NCI-H446 (cell line): Measurements from ENCODE around the gene RASA3.

Experiments
- DNase-seq, 2 experiments: peaks; one replicate each; lab custom pipeline; 2025; lab: John Stamatoyannopoulos, UW

RASA3 gene

DNA sequence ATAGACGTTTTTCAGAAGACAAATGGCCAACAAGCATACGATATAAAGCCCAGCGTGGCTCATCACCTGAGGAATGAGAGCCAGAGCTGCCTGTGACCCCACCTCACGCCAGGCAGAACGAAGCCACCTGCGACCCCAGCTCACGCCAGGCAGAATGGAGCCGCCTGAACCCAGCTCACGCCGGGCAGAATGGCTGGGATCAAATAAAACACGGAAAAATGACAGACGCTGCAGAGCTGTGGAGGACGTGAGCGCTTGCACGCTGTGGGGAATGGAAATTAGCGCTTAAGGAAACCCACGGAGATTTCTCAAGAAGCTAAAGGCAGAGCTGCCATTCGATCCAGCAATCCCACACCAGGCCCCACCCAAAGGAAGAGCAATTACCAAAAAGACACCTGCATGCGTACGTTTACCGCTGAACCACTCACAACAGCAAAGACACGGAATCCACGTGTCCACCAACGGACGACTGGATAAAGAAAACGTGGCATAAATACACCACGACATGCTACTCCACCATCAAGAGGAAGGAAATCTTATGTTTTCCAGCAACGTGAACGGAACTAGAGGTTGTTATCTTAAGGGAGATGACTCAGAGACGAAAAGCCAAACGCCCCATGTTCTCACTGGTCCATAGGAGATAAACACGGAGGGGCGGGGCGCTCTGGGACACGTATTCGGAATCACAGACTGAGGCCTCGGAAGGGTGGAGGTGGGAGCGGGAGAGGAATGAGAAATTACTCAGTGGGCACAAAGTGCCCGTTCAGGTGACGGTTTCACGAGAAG lies 127.8 kb downstream of the RASA3 start:
- no peak for DNase-seq

DNA sequence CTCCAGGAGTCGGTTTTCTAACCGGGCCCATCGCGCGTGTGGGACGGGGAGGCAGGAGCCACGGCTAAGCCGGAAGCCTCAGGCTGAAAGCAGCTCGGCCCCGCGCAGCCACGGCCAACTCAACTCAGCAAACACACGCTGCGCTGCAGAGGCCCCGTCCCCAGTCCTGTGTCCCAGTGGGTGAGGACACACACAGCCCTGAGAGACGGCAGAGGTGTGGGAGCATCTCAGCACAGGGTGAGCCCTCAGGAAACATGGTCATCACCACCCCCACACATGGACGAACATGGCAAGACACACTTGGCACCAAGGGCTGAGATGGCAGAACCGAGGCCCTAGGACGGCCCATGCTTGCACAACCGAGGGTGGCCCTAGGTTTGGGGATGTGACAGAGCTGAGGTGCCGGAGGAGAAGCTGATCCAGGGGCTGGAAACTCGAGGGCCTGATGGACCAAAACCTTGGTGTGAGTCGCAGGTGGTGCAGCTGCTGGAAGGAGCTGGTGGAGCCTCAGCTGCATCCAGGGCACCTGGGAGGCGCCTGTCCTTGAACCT lies 129.6 kb downstream of the RASA3 start:
- DNase-seq, result no peak

DNA sequence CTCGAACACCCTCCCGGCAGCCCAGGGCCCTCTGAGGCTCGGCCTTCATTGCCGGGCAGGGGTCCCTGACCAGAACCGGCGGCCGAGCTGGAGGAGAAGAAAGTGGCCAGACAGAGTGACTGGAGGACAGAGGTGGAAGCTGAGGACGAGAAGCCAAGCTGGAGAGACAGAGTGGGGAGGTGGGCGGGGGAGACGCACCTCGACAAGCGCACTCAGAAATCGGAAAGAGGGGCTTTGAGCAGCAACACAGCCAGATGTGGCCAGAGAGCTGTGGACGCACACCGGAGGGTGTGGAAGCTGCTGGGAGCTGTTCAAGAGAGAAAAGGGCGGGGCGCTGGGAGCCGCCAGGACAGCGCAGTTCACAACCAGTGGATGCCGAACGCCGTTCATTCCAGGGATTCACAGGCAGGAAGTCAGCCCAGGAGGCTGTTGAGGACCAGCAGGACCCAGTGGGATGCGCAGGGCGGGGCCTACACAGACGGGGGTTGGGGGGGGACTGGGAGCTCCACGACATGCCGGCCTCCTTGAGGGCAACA lies 130.3 kb downstream of the RASA3 start:
- DNase-seq, result no peak

DNA sequence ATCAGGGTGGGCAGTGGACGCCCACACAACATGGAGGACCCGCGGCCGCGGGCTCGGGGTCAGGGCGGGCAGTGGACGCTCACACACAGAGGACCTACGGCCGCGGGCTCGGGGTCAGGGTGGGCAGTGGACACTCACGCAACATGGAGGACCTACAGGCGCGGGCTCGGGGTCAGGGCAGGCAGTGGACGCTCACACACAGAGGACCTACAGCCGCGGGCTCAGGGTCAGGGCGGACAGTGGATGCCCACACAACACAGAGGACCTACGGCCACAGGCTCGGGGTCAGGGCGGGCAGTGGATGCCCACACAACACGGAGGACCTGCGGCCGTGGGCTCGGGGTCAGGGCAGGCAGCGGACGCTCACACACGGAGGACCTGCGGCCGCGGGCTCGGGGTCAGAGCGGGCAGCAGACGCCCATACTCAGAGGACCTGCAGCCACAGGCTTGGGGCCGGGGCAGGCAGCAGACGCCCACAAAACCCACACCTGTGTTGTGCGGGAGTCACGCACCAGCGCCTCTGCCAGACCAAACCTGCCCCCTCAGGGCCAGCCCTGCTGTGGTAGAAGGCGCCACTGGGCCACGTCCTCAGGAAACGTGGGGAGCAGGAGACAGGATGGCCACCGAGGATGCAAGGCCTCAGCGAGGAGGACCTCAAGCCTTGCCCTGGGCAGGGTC lies 131.0 kb downstream of the RASA3 start:
- DNase-seq, result no peak

DNA sequence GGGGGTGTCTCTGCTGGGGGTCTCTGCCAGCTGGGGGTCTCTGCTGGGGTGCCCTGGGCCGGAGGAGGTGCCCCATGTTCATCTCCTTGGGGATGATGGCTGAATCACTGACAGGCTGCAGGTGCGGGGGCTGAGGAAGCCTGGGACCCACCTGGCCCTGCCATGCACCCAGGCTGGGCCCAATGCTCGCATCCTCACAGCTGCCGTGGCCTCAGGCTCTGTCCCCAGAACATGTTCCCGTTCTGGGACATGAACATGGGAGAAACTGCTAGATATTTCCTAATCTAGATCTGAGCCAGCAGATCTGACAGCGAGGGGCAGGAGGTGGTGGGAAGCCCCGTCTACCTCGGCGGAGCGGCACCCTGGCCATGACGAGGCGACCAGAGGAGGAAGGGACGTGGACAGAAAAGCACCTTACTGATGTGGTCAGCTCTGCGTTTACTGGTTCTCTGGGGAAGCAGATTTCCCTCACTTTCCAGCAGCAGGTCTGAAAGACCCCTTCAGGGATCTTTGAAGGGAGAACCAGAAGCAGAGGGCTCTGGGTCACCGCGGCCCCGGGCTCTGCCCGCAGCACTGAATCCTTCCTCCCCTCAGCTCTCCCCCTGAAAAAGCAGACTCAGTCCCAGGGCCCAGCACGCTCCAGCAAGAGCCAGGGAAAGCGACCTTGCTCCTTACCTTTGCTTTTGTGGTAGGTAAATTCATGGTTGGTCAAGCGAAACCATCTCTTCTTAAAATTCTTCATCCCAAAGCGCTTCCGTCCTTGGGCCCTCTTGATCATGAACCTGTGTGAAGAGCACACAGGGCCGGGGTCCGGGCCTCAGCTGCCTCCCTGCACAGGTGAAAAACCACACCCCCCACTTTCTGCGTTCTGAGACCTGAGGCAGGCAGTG lies 132.0 kb downstream of the RASA3 start:
- no peak for DNase-seq

DNA sequence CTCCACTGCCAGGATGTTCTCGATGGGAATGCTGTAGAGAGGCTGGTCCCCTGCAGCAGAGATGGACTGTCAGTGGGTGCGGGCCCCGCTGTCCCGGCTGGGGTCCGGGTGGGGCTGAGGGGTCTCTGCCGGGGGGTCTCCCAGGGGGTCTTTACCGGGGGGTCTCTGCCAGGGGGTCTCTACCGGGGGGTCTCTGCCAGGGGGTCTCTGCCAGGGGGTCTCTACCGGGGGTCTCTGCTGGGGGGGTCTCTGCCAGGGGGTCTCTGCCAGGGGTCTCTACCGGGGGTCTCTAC lies 132.9 kb downstream of the RASA3 start:
- DNase-seq, result no peak

DNA sequence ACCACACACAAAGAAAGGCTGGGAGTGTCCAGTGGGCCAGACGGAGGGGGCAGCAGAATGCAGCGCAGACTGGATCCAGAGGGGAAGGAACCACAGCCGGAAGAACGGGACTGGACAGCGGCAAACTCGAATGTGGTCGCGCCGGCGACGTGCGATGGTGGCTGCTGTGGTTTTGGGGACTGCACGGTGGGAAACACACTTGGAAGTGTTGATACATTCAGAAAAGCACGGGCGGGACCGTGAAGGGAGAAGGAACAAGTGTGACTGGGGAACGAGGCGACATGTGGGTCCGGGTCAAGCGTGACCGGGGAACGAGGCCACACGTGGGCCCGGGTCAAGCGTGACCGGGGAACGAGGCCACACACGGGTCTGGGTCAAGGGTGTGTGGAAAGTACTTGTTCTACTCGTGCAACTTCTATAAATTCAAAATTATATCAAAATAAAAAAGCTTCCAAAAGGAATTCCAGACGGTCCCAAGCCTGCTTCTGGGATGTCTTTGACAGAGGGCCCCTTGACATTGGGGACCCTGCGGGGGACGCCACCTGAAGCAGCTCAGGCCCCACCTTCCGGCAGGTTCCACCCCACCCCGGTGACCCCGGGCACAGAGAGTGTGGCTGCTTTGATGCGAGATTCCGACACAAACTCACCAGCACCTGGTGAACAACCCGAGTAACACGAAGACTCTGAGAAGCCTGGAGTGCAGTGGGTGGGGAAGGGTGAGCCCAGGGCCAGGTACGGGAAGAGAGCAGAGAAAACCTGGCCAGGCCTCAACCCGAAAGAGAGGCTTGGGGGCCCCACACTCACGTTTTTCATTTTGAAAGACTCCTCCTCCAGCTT lies 133.4 kb downstream of the RASA3 start:
- no peak for DNase-seq

DNA sequence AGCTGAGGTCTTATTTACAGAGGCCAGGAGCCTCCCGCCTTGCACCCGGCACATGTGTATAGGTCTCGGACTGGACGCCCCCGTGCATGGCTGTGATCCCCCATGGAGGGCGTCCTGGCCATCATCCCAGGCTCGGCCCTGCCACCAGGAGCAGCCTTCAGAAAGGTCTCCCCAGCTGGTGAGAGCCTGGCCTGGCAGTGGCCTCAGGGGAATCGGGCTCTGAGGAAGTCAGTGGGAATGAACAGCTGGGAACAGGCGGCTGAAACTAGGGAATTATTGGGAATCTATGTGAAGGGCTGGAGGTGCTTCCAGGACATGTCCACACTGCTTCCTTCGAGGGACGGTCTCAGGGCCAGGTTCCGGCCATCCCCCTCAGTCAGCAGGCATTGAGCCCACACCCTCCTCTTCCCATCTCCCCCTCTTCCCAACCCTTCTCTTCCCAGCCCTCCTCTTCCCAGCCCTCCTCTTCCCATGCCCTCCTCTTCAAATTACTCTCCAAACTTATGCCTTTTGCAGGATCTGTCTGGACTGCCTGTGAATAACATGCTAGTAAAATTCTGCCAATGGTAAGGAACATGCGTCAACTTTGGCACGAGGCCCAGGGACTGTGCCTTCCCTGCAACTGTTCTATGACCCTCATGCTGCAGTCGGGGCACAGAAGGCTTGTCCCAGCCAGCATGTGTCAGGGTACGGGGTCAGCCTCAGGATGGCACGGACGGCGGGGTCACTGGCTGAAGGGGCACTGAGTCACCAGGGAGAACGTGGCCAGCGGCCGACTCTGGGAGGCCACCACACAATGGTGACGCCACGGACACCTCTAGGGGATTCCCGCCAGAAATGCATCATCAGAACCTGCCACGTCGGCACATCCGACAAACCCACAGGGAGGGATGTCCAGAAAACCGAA lies 134.3 kb downstream of the RASA3 start:
- no peak for DNase-seq

DNA sequence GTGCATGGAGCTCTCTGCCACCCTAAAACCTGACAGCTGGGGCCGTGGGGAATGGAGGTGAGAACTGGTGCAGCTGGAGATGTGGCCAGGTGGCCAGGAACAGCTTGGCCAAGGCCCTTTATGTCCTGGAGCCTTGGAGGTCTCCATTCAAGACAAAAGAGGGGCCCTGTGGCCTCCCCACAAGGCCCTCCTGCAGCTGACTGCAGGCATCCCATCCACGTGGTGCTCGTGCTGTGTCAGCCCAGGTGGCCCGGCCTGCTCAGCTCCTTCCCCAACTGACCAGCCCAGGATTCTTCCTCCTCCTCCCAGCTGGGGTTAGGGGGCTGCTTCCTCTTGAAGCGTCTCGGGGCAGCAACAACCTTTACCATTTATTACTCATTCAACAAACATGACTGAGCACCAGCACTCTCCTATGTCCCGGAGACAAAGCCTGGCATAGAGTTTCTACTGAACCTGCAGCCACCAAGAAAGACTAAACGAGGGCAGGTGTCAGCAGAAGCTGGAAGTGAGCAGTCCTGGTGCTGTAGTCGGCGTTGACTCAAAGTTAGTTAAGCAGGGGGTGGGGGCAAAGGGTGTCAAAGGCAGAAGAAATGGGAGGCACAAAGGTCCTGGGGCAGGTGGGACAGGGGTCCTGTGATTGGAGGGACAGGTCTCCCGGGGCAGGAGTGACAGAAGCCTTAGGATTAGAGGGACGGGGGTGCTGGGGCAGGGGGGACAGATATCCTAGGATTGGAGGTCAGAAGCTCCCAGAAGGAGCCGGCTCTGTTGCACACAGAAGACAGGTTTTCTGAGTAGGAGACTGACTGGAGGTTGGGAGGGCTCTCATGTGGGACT lies 135.3 kb downstream of the RASA3 start:
- DNase-seq, result no peak

DNA sequence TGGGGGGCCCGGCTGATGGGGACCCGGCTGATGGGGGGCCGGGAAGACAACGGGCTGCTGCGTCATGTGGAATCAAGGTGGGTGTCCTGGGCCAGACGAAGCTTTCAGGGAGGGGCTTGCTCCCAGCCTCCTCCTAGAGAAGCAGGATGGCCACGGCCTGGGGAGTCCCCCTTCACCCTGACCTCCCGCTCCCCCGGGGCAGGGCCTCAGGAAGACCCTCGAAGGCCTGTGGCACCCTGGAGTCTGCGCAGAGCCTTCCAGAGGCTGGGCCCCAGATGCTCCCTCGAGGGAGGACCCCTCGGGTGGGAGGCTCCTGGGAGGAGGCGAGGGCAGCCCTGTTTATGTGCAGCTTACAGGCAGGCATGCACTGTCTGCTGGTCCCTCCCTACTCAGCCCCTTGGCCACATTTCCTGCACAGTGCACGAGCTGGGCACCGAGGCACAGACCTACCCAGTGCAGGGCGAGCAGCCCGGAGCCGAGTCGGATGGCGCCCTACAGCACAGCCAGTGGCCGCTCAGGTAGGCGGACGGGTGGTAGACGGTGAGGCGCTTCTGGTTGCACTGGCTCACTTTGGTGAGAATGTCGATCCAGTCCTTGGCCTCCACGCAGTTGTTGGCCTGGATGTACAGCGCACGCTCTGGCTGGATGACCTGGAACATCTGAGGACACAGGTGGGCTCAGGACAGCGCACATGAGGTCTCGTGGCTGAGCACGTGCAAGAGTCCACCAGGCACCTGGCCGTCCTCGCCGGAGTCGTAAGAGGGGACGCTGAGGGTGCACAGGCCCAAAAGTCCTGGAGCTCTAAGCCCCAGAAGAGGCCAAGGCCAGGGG lies 136.1 kb downstream of the RASA3 start:
- DNase-seq, result no peak

DNA sequence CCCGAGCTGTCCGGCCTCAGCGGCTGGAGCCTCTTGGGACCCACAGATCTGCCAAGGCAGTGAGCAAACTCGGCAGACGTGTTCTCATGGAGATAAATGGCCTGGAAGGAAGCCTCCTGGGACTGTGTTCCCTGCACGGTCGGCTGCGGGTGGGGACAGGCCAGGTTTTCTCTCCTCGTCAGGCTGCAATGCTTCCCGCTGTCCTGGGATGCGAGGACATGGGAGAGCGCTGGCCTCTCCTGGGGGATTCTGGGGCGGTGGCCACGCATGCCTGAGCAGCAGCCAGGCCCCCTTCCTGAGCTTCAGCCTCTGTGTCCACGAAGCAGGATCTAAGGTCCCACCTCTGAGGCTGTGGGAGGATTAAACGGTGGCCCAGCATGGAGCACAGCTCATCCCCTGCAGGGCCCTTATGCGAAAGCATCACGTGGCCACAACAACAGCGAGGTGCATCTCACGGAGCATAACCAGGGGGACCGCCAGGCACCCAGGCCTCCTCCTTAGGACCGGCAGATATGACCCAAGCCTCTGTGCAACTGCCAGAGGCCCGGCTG lies 137.3 kb downstream of the RASA3 start:
- no peak for DNase-seq

DNA sequence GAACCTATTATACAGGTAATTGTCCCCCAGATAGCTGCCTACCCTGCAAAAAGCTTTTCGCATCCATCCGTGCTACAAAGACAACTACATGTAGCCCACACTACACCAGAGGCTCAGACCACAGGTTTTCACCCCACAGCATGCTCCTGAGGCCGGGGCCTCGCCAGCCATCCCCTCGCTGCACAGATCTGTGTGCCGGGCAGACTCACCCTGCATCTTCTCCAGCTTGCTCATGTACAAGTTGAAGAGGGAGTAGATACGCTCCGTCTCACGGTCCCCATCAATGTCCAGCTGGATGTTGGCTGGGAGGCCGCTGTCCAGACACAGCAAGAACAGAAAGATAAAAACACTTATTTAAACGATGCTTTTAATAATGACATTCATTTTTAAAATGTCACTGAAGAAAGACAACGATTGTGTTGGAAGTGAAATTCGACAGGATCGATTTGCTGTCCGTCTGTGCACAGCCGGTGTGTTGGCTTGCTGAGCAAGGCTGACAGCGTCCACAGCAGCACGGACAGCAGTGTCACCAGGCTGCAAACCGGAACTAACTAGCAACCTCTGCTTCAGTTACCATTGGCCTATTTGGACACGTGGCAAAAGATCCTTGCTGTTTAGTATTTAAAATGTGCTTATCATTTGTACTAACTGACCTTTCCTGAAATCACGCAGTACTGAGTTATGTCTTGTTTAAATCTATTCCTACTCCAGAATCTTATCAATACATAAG lies 140.0 kb downstream of the RASA3 start:
- no peak for DNase-seq

DNA sequence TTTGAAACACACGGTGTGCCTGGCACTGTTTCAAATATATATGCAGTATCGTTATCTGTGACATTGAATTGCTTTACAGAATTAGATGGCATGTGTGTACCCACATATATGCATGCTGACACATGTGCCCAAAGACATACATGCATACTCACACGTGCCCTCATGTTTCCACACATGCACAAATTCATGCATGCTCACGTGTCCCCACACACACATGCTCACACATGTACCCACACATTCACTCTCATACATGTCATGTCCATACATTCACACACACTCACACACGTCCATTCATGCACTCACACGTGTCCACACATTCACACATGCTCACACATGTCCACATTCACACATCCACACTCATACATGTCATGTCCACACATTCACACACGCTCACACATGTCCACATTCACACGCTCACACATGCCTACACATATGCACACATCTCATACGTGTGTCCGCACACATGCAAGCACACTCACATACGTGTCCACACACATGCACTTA lies 140.7 kb downstream of the RASA3 start:
- DNase-seq, result no peak

DNA sequence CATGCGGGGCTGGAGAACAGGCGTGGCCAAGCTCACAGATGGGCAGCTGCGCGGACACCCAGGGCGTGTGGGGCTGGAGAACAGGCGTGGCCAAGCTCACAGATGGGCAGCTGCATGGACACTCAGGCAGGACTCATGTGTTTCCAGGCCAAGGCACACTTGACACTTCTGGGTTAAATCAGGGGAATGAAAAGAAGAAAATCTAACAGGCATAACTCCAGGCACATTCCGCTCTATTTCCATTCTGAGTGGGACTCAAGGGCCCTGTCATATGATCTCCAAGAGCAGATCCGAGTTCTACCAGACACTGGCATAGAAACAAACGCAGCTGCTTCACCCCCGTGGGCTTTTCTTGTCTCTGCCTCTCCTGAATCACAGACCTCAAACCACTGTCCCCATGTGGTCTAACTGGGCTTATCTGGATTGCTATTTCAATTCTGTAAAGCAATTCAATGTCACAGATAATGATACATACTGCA lies 141.2 kb downstream of the RASA3 start:
- no peak for DNase-seq

DNA sequence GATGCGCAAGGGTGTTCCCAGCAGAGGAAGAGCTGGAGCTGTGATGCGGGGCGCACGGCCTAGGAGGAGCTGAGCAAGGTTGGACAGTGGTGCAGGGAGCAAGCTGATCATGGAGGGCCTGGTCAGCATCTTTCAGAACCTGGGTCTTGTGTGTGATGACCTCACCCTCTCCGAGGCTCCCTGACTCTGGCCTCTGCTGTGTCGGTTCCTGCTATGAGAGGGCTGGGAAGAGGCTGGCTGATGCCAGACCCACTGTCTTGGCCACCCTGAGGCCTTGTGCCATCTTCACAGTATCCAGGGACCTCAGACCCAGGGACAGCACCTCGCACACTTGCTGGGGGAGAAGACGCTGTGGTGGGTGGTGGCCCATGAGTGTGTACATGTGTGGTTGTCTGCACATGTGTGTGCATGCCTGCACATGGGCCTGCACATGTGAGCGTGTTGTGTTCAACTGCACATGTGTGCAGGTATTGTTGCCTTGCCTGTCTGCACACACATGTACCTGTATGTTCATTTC lies 142.0 kb downstream of the RASA3 start:
- DNase-seq, result no peak

DNA sequence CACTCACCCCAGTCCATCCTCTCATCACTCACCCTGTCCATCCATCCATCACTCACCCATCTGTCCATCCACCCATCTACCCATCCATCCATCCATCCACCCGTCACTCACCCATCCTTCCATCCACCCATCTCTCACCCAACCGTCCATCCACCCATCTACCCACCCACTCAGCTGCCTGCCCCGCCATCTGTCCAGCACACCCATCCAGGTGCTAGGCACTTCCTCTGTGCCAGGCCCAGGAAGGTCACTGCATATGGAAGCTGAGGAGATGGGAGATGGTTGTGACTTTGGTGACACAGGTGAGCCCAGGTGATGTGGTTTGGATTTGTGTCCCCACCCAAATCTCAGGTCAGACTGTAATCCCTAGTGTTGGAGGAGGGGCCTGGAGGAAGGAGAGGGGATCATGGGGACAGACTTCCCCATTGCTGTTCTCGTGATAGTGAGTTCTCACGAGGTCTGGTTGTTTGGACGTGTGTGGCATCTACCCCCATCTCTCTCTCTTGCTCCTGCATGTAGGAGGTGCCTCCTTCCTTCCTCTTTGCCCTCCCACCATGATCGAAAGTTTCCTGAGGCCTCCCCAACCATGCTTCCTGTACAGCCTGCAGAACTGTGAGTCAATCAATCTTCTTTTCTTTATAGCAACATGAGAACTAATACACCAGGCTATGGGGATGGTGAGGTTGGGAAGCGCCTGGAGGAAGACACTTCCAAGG lies 142.7 kb downstream of the RASA3 start:
- no peak for DNase-seq
